Measurements from ENCODE around the gene THAP4. TPM values are rescaled to one million over a fixed set of nuclear protein-coding genes. Genes with fewer than 3 reads are reported as not detected.

The THAP4 gene
- total and polyA plus RNA-seq, 2 experiments from 2014 or later = 62.9 to 80.4 TPM

DNA sequence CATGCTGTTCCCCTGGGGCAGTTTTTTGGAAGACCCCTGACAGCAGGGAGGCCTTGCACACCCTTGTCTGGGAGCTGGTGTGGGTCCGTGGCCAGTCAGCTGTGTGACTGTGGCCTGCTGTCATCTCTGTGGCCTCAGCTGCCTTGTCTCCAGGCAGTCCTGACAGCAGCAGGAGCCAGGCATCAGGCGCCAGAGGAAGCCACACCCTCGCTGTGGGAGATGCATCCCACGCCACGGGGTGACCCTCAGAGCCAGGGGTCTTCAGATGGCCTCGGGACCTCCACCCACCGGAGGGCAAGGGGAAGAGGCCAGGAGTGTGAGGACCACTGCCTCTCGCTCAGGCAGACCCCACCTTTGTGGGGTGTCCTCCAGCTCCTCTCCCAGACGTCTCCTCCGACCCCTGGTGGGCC lies 73.4 kb downstream of the THAP4 start:
- peaks cover 6% of the 10 kb centered on the region; the same call in 2 of the 3 replicates for H3K4me1 Mint-ChIP-seq
- ATAC-seq = no peak
- Histone ChIP-seq H3K79me2 (replicated peaks; ENCODE audit: insufficient read depth) (peaks cover 4% of the 10 kb centered on the region), H3K27me3 (ENCODE audit: insufficient read depth) (no peaks in the 10 kb centered on the region), H3F3A (replicated peaks; ENCODE audit: low read depth) (no peaks in the 10 kb centered on the region), H3K9me2 (ENCODE audit: insufficient read depth) (no peaks in the 10 kb centered on the region), H3K4me3 (no peak overlapping the region), H4K20me1 (replicated peaks; ENCODE audit: insufficient read depth) (peaks cover 14% of the 10 kb centered on the region), H3K4me2 (no peak overlapping the region), H2AFZ (no peak overlapping the region), H3K27ac (ENCODE audit: low read depth) (no peak overlapping the region), H3K36me3 (ENCODE audit: insufficient read depth) (no peaks in the 10 kb centered on the region), H3K4me1 (ENCODE audit: insufficient read depth) (no peaks in the 10 kb centered on the region; the same call in 1 of the 2 replicates)
- H3K9me3 Mint-ChIP-seq = no peaks in the 10 kb centered on the region
- H3K27ac Mint-ChIP-seq = no peak overlapping the region
- TF ChIP-seq ZNF331 (CRISPR knock-in tag; IDR thresholded peaks at IDR 0.05; ENCODE audit: low read depth) (no peak), POLR2AphosphoS5 (IDR thresholded peaks at IDR 0.05; ENCODE audit: low read depth) (no peak), CREB1 (CRISPR knock-in tag; IDR thresholded peaks at IDR 0.05; ENCODE audit: low read depth) (no peak)
- TF ChIP-seq, protein P1, sequence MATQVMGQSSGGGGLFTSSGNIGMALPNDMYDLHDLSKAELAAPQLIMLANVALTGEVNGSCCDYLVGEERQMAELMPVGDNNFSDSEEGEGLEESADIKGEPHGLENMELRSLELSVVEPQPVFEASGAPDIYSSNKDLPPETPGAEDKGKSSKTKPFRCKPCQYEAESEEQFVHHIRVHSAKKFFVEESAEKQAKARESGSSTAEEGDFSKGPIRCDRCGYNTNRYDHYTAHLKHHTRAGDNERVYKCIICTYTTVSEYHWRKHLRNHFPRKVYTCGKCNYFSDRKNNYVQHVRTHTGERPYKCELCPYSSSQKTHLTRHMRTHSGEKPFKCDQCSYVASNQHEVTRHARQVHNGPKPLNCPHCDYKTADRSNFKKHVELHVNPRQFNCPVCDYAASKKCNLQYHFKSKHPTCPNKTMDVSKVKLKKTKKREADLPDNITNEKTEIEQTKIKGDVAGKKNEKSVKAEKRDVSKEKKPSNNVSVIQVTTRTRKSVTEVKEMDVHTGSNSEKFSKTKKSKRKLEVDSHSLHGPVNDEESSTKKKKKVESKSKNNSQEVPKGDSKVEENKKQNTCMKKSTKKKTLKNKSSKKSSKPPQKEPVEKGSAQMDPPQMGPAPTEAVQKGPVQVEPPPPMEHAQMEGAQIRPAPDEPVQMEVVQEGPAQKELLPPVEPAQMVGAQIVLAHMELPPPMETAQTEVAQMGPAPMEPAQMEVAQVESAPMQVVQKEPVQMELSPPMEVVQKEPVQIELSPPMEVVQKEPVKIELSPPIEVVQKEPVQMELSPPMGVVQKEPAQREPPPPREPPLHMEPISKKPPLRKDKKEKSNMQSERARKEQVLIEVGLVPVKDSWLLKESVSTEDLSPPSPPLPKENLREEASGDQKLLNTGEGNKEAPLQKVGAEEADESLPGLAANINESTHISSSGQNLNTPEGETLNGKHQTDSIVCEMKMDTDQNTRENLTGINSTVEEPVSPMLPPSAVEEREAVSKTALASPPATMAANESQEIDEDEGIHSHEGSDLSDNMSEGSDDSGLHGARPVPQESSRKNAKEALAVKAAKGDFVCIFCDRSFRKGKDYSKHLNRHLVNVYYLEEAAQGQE (IDR thresholded peaks at IDR 0.05; ENCODE audit: unreplicated experiment) = no peak
- peaks cover 15% of the 10 kb centered on the region for H3K27me3 Mint-ChIP-seq (ENCODE audit: insufficient read depth, low read depth, poor library complexity)
- no peak overlapping the region for H3K4me3 Mint-ChIP-seq
- no peak for DNase-seq (ENCODE audit: low spot score)
- no peaks in the 10 kb centered on the region; the same call in 2 of the 3 replicates for H3K36me3 Mint-ChIP-seq (ENCODE audit: low read depth)

DNA sequence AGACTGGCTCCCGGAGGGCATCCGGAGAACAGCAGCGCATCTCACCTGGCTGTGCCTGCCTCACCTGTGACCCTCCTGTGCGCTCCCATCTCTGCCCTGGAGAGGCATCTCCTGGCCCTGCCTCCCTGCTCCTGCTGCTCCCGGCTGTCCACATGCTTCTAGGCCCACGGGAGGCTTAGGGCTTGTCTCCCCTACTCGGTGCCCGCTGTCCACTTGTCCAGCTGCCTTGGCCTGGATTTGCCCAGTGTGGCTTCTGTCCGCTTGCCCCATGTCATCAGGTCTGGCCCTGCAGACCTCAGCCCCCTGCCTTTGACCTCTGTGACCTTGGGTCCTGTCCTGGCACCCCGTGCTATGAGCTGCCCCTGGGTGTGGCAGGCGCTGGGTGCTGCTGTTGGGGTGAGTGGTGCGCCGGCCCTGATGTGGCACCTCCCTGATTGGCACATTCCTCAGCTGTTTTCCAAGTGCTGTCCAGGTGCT lies 73.9 kb downstream of the THAP4 start:
- Histone ChIP-seq H2AFZ (no peak overlapping the region), H3K9me2 (ENCODE audit: insufficient read depth) (no peaks in the 10 kb centered on the region), H3K4me2 (no peak overlapping the region), H3K4me1 (ENCODE audit: insufficient read depth) (no peaks in the 10 kb centered on the region; the same call in 1 of the 2 replicates), H3K4me3 (no peak overlapping the region), H3K27ac (ENCODE audit: low read depth) (no peak overlapping the region), H4K20me1 (replicated peaks; ENCODE audit: insufficient read depth) (peaks cover 14% of the 10 kb centered on the region), H3F3A (replicated peaks; ENCODE audit: low read depth) (no peaks in the 10 kb centered on the region), H3K36me3 (ENCODE audit: insufficient read depth) (no peaks in the 10 kb centered on the region), H3K79me2 (replicated peaks; ENCODE audit: insufficient read depth) (peaks cover 4% of the 10 kb centered on the region), H3K27me3 (ENCODE audit: insufficient read depth) (0 out of 2 replicates have a peak, but pooled peaks cover 1% of the 10 kb centered on the region)
- DNase-seq (ENCODE audit: low spot score) = no peak
- ATAC-seq = no peak
- Mint-ChIP-seq H3K4me3 (no peak overlapping the region; the same call in 2 of the 3 replicates), H3K4me1 (peaks cover 9% of the 10 kb centered on the region; the same call in 2 of the 3 replicates), H3K27me3 (ENCODE audit: insufficient read depth, low read depth, poor library complexity) (peaks cover 17% of the 10 kb centered on the region), H3K27ac (no peak overlapping the region), H3K36me3 (ENCODE audit: low read depth) (no peaks in the 10 kb centered on the region; the same call in 2 of the 3 replicates), H3K9me3 (peaks cover 3% of the 10 kb centered on the region; the same call in 1 of the 3 replicates)
- TF ChIP-seq CREB1 (CRISPR knock-in tag; IDR thresholded peaks at IDR 0.05; ENCODE audit: low read depth) (no peak), STAT1 (IDR thresholded peaks at IDR 0.05; ENCODE audit: unreplicated experiment) (no peak), JUNB (IDR thresholded peaks at IDR 0.05; ENCODE audit: unreplicated experiment) (no peak), EZH2phosphoT487 (IDR thresholded peaks at IDR 0.05; ENCODE audit: unreplicated experiment) (no peak), NANOG (IDR thresholded peaks at IDR 0.05; ENCODE audit: borderline replicate concordance) (no peak), POLR2AphosphoS5 (IDR thresholded peaks at IDR 0.05; ENCODE audit: low read depth) (no peak)
- TF ChIP-seq, protein P2, sequence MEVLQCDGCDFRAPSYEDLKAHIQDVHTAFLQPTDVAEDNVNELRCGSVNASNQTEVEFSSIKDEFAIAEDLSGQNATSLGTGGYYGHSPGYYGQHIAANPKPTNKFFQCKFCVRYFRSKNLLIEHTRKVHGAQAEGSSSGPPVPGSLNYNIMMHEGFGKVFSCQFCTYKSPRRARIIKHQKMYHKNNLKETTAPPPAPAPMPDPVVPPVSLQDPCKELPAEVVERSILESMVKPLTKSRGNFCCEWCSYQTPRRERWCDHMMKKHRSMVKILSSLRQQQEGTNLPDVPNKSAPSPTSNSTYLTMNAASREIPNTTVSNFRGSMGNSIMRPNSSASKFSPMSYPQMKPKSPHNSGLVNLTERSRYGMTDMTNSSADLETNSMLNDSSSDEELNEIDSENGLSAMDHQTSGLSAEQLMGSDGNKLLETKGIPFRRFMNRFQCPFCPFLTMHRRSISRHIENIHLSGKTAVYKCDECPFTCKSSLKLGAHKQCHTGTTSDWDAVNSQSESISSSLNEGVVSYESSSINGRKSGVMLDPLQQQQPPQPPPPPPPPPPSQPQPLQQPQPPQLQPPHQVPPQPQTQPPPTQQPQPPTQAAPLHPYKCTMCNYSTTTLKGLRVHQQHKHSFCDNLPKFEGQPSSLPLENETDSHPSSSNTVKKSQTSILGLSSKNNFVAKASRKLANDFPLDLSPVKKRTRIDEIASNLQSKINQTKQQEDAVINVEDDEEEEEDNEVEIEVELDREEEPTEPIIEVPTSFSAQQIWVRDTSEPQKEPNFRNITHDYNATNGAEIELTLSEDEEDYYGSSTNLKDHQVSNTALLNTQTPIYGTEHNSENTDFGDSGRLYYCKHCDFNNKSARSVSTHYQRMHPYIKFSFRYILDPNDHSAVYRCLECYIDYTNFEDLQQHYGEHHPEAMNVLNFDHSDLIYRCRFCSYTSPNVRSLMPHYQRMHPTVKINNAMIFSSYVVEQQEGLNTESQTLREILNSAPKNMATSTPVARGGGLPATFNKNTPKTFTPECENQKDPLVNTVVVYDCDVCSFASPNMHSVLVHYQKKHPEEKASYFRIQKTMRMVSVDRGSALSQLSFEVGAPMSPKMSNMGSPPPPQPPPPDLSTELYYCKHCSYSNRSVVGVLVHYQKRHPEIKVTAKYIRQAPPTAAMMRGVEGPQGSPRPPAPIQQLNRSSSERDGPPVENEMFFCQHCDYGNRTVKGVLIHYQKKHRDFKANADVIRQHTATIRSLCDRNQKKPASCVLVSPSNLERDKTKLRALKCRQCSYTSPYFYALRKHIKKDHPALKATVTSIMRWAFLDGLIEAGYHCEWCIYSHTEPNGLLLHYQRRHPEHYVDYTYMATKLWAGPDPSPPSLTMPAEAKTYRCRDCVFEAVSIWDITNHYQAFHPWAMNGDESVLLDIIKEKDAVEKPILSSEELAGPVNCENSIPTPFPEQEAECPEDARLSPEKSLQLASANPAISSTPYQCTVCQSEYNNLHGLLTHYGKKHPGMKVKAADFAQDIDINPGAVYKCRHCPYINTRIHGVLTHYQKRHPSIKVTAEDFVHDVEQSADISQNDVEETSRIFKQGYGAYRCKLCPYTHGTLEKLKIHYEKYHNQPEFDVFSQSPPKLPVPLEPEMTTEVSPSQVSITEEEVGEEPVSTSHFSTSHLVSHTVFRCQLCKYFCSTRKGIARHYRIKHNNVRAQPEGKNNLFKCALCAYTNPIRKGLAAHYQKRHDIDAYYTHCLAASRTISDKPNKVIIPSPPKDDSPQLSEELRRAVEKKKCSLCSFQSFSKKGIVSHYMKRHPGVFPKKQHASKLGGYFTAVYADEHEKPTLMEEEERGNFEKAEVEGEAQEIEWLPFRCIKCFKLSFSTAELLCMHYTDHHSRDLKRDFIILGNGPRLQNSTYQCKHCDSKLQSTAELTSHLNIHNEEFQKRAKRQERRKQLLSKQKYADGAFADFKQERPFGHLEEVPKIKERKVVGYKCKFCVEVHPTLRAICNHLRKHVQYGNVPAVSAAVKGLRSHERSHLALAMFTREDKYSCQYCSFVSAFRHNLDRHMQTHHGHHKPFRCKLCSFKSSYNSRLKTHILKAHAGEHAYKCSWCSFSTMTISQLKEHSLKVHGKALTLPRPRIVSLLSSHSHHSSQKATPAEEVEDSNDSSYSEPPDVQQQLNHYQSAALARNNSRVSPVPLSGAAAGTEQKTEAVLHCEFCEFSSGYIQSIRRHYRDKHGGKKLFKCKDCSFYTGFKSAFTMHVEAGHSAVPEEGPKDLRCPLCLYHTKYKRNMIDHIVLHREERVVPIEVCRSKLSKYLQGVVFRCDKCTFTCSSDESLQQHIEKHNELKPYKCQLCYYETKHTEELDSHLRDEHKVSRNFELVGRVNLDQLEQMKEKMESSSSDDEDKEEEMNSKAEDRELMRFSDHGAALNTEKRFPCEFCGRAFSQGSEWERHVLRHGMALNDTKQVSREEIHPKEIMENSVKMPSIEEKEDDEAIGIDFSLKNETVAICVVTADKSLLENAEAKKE (CRISPR knock-in tag; IDR thresholded peaks at IDR 0.05) = no peak
- TF ChIP-seq, protein P3, sequence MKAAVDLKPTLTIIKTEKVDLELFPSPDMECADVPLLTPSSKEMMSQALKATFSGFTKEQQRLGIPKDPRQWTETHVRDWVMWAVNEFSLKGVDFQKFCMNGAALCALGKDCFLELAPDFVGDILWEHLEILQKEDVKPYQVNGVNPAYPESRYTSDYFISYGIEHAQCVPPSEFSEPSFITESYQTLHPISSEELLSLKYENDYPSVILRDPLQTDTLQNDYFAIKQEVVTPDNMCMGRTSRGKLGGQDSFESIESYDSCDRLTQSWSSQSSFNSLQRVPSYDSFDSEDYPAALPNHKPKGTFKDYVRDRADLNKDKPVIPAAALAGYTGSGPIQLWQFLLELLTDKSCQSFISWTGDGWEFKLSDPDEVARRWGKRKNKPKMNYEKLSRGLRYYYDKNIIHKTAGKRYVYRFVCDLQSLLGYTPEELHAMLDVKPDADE (IDR thresholded peaks at IDR 0.05) = no peak
